Progenitor cell of endocrine pancreas (in vitro differentiated cells): ENCODE measurements around the gene GON4L. TPM values are rescaled to one million over a fixed set of nuclear protein-coding genes. Genes with fewer than 3 reads are reported as not detected.
"Not testable (repeated sequence)": the region's sequence is repeated elsewhere in the genome, so short reads cannot be mapped to it uniquely, and the experiment has no call there.

Experiments used
- DNase-seq: peaks from one replicate; pipeline ENCODE4 v3.0.0; 2021; ENCODE audit warnings: low spot score; ENCODE audit not compliant: unreplicated experiment
- H3K27ac Mint-ChIP-seq: 2 replicates; pipeline ENCODE4 v1.8.0; 2021; ENCODE audit warnings: mild to moderate bottlenecking, moderate library complexity, mixed read lengths
- H3K27me3 Mint-ChIP-seq: 2 replicates; pipeline ENCODE4 v1.8.0; 2021; ENCODE audit warnings: mixed read lengths
- H3K36me3 Mint-ChIP-seq: 2 replicates; pipeline ENCODE4 v1.8.0; 2022; ENCODE audit warnings: mixed read lengths; ENCODE audit not compliant: insufficient read depth
- H3K4me1 Mint-ChIP-seq: 2 replicates; pipeline ENCODE4 v1.8.0; 2021; ENCODE audit warnings: low read depth, mixed read lengths
- H3K4me3 Mint-ChIP-seq: 2 replicates; pipeline ENCODE4 v1.8.0; 2021; ENCODE audit warnings: low read depth, mild to moderate bottlenecking, moderate library complexity, mixed read lengths
- H3K9me3 Mint-ChIP-seq: 2 replicates; pipeline ENCODE4 v1.8.0; 2021; ENCODE audit warnings: low read depth, mixed read lengths
- CTCF ChIP-seq: fragments of 200-600 bp; sonication (generic); IDR thresholded peaks from one replicate; pipeline ENCODE4 v1.5.0; 2021; ENCODE audit warnings: antibody characterized with exemption, mild to moderate bottlenecking; ENCODE audit not compliant: unreplicated experiment
- total RNA-seq: library from RNA; stranded (reverse); gene quantifications from 2 replicates; pipeline ENCODE4 v1.2.1, GENCODE V29; 2021

Gene GON4L
- total RNA-seq, 1 donor from 2014 or later = 69.4 TPM

- no peak for TF ChIP-seq CTCF
- H3K9me3 Mint-ChIP-seq = no peaks in the 10 kb centered on the region
- H3K4me1 Mint-ChIP-seq = no peaks in the 10 kb centered on the region
- DNase-seq = no peak
- no peaks in the 10 kb centered on the region for H3K27me3 Mint-ChIP-seq
- peaks cover 29% of the 10 kb centered on the region for H3K36me3 Mint-ChIP-seq
- H3K4me3 Mint-ChIP-seq = no peak overlapping the region
- no peak overlapping the region for H3K27ac Mint-ChIP-seq
Observed at GRCh38 chr1:155760751-155761475, 96.1 kb downstream of the GON4L start.

- H3K9me3 Mint-ChIP-seq = no peaks in the 10 kb centered on the region
- H3K27ac Mint-ChIP-seq = no peak overlapping the region
- TF ChIP-seq CTCF = no peak
- no peak overlapping the region for H3K4me3 Mint-ChIP-seq
- H3K27me3 Mint-ChIP-seq = no peaks in the 10 kb centered on the region
- H3K36me3 Mint-ChIP-seq = peaks cover 22% of the 10 kb centered on the region
- no peaks in the 10 kb centered on the region for H3K4me1 Mint-ChIP-seq
- DNase-seq = no peak
Observed at GRCh38 chr1:155759966-155760630, 96.9 kb downstream of the GON4L start.

- H3K4me3 Mint-ChIP-seq, H3K9me3 Mint-ChIP-seq, DNase-seq, H3K27ac Mint-ChIP-seq, H3K27me3 Mint-ChIP-seq, H3K4me1 Mint-ChIP-seq: not testable (repeated sequence)
- H3K36me3 Mint-ChIP-seq = peaks cover 20% of the 10 kb centered on the region
Observed at GRCh38 chr1:155759017-155759416, 98.0 kb downstream of the GON4L start.

GRCh38 chr1:155748141-155748540 is 108.9 kb downstream of the GON4L start:
- not testable (repeated sequence) for H3K27me3 Mint-ChIP-seq, H3K4me1 Mint-ChIP-seq, DNase-seq, H3K9me3 Mint-ChIP-seq, H3K36me3 Mint-ChIP-seq, H3K4me3 Mint-ChIP-seq
- H3K27ac Mint-ChIP-seq = peak overlapping the region; percentile 62

GRCh38 chr1:155747586-155747985 is 109.4 kb downstream of the GON4L start:
- not testable (repeated sequence) for H3K9me3 Mint-ChIP-seq, H3K36me3 Mint-ChIP-seq, H3K4me3 Mint-ChIP-seq, H3K4me1 Mint-ChIP-seq, H3K27me3 Mint-ChIP-seq, H3K27ac Mint-ChIP-seq, DNase-seq

- DNase-seq = peak; percentile 71
- Mint-ChIP-seq H3K27ac (peak overlapping the region; percentile 73), H3K4me3 (peak overlapping the region; percentile 79)
- TF ChIP-seq CTCF = peak; percentile 14
- H3K36me3 Mint-ChIP-seq, H3K9me3 Mint-ChIP-seq, H3K4me1 Mint-ChIP-seq, H3K27me3 Mint-ChIP-seq: not testable (repeated sequence)
Observed at GRCh38 chr1:155745284-155746228, 111.5 kb downstream of the GON4L start.
